Stimulated activated CD4-positive, alpha-beta T cell treated with anti-CD3 and anti-CD28 coated beads, TNF-alpha, amount 100 ng/mL, for 1 hour (primary cell): ENCODE results near the gene PHOSPHO1.
A peak's percentile ranks its signal among the peaks of the same experiment; 100 is the strongest.
"Not testable (repeated sequence)": the region's sequence is repeated elsewhere in the genome, so short reads cannot be mapped to it uniquely, and the experiment has no call there.

Experiments used
- DNase-seq, 3 donors: peaks; one replicate each; pipeline ENCODE4 v3.0.0-alpha.2; 2020; ENCODE audit warnings: low read depth in 3 of 3, low spot score in 1 of 3

Gene PHOSPHO1

GRCh38 chr17:49194297-49194607 lies 36.3 kb downstream of the PHOSPHO1 start:
- no peak for DNase-seq

DNA sequence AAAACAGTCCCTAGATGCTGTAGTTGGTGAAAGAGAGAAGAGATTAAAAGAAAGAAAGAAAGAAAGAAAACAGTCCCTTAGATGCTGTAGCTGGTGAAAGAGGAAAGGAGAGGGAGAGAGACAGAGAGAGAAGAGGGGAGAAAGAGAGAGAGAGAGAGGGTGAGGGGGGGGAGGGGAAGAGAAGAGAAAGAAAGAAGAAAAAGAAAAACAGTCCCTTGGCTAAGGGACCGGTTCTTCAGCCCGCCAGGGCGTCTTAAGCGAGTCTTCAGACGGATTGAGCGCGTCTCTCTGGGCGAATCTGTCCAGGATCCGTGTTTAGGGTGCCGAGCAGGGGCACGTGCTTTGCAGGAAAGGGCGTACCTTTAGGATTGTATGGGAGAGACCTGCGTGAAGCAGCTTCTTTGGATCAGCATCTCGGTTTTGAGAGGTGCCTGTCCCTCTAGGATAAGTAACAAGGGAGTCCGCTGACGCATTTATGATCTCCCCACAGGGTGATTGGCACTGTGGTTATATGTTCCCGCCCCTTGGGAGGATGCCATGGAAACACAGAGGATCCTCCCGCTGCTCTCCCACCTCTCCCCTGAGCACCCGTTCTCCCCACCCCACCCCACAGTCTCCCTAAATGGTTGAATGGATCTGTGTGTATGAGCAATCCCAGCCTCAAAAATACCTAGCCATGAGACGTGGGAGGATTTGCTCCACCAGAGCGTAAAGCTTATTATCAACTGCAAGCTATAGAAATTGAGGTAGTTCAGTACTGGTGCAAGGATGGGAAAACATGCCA lies 36.9 kb downstream of the PHOSPHO1 start:
- DNase-seq, result no peak

DNA sequence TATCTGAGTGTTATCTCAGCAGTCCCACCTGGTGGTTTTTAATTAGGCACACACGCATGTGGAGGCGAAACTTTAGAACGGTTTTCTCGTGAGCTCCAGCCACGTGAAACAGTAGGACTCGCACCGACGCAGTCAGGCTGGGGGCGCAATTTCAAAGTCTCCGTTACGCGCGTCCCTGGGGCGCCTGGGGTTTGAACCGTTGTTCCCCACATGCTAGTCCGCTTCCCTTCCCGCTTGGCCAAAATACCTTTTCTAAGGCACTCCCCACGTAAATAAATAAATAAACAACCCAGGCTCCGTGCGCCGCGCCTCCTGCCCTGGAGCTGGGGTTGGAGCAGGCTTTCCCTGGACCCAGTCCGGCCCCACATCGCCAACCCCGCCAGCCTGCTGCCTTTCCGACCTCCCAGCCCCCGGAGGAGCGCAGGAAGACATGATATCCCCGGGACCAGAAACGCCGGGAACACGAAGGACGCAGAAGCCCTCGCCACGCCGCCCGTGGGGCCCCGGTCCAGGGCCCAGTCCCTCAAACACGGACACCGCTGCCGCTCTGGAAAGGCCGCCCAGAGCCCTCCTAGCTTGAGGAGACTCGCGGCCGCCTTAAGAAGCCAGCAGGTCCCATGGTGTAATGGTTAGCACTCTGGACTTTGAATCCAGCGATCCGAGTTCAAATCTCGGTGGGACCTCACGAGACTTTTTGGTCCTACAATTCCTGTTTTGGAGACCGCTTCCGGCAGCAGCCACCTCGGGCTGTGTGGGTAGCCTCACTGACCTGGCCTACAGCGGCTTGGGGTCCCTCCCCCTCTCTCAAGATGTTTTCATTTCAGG lies 38.5 kb downstream of the PHOSPHO1 start:
- DNase-seq, result peak; percentile 77 to 97 (median 94)

DNA sequence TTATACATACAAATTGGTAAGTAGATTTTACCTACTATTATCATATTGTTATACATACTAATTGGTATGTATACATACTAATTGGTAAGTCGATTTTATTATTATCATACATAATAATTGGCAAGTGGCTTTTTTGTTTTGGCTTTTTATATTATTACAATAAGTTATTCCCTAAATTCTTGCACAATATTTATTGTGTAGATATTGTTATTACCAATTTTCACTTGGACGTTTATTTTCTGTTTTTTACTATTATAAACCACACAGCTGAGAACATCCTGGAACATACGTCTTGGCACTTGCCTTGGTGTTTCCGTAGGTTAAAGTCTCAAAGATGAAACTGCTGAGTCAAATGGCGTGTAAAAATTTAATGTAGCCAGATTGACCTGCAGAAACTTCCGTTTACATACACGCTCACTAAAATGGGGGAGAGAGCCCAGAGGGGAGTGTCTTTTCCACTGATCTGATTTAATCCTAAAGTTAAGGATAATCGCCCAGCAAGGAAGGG lies 39.1 kb downstream of the PHOSPHO1 start:
- DNase-seq, result no peak

DNA sequence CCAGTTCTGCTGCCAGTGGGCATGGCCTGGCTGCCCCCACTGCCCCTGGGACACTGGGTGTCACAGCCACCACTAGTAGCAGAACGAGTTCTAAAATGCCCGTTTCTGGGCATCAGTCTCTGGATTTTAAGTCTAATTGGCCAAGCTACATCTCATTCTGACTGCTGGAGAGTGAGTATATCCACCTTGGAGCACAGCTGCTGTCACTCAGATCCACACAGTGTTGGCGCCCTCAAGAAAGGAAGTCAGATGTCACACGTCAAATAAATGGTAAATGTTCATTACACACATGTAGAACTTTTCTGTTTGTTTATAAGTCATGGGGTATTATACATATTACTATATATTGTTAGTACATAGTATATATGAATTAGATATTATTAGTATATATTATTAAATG lies 39.7 kb downstream of the PHOSPHO1 start:
- DNase-seq, result no peak

DNA sequence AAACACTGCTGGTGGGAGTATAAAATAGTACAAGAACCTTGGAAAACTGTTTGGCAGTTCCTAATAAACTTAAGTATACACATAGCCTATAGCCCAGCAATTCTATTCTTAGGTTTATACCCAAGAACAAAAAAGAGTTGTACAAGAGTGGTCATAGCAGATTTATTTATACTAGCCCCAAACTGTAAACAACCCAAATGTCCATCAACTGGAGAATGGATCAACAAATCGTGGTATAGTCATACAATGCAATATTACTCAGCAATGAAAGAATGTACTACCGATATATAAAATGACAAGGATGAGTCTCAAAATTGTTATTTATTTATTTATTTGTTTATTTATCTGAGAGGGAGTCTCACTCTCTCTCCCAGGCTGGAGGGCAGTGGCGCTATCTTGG lies 43.3 kb downstream of the PHOSPHO1 start:
- no peak for DNase-seq

DNA sequence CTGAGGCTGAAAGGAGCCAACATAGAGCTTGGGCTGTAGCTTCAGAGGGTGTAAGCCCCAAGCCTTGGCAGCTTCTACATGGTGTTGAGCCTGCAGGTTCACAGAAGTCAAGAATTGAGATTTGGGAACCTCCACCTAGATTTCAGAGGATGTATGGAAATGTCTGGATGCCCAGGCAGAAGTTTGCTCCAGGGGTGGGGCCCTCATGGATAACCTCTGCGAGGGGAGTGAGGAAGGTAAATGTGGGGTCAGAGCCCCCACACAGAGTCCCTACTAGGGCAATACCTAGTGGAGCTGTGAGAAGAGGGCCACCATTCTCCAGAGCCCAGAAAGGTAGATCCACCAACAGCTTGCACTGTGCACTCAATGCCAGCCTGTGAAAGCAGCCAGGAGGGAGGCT lies 45.2 kb downstream of the PHOSPHO1 start:
- not testable (repeated sequence) for DNase-seq

DNA sequence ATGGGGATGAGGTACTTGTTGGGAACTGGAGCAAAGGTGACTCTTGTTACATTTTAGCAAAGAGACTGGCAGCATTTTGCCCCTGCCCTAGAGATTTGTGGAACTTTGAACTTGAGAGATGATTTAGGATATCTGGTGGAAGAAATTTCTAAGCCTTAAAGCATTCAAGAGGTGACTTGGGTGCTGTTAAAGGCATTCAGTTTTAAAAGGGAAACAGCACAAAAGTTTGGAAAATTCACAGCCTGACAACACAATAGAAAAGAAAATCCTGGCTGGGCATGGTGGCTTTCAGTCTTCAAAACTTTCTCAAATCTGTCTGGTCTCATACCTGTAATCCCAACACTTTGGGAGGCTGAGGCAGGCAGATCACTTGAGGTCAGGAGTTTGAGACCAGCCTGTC lies 46.1 kb downstream of the PHOSPHO1 start:
- not testable (repeated sequence) for DNase-seq

DNA sequence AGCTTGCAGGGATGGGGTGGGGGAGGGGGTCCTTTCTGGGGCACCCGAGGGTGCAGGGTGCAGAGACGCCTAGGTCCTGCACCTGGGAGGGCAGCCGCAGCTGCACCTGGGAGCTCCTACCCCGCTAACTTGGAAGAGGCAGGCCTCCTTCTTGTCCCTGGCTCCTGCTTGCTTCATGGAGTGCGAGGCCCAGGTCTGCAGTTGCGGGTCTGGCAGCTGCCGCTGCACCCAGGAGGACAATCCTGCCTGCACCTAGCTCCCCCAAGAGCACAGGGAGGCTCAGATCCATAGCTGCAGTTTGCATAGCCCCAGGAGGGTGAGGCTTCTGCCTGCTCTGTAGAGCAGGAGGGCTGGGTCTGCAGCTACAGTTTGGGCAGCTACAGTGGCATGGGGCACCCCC lies 46.8 kb downstream of the PHOSPHO1 start:
- no peak for DNase-seq

- DNase-seq, result no peak
Measured at GRCh38 chr17:49183341-49183740, 47.2 kb downstream of the PHOSPHO1 start.

GRCh38 chr17:49180998-49181635 lies 49.5 kb downstream of the PHOSPHO1 start:
- DNase-seq, result no peak

DNA sequence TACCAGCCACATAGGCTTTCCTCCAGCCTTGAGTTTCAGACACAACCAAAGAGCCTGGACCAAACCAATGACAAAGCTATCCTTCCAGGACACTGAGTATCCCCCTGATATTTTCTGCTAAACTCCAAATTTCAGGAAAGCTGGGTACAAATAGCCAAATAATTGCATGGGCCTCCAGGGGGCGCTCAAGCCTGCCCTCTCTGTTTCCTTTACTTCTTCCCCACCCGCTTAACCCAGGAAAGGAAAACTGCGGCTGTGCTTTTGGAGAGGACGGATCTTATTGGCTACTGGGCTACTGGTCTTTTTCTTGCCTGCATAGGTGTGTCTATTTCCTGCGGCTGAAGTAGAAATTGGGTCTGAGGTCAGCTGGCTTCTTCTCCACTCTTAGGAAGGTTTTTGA lies 50.3 kb downstream of the PHOSPHO1 start:
- peak; percentile 2 to 49 (median 30) for DNase-seq

DNA sequence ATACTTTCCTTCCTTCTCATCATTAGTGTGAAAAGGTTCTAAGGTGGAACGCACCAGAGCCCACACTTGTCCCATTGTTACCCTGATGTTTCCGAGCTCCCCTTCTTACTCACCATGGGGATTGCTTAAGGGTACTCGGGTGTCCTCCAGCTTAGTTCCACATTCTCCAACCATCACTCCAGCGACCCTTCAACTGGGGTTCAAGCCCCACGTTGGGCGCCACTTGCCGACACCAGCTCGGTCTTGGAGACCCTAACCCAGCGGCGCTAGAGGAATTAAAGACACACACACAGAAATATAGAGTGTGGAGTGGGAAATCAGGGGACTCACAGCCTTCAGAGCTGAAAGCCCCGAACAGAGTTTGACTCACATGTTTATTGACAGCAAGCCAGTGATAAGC lies 54.6 kb downstream of the PHOSPHO1 start:
- DNase-seq, result not testable (repeated sequence)
